GM12878 (cell line): ENCODE data around the gene ARL5C. TPM values are rescaled to one million over a fixed set of nuclear protein-coding genes. Genes with fewer than 3 reads are reported as not detected.

ENCODE experiments used
- ATAC-seq: fragments of 200-7000 bp; cut with Tn5 transposase; 3 replicates; pipeline ENCODE4 v1.9.1; 2020; ENCODE audit warnings: mild to moderate bottlenecking, moderate library complexity
- BruUV-seq: library from RNA; stranded (reverse); fragments of 400-500 nt; replicated peaks from 2 replicates; lab custom pipeline; 2021; lab: Mats Ljungman, UMichigan
- CTCF ChIA-PET: fragments of 300-600 bp; sonication (Branson Sonifier 250); formaldehyde crosslinking; extraction: SDS; loops from one replicate; lab custom pipeline; 2021; ENCODE audit warnings: inconsistent platforms; lab: Yijun Ruan, JAX
- POLR2A ChIA-PET: fragments of 350-600 bp; formaldehyde crosslinking; extraction: SDS; loops from one replicate; lab custom pipeline; 2021; ENCODE audit warnings: inconsistent platforms; lab: Charles Lee
- RAD21 ChIA-PET: fragments of 300-600 bp; sonication (Branson Sonifier 250); formaldehyde crosslinking; loops from one replicate; lab custom pipeline; 2023; ENCODE audit warnings: antibody characterized with exemption; ENCODE audit not compliant: unreplicated experiment; lab: Charles Lee
- SMC1A ChIA-PET: fragments of 300-600 bp; sonication (Branson Sonifier 250); formaldehyde crosslinking; loops from one replicate; lab custom pipeline; 2023; ENCODE audit not compliant: unreplicated experiment, uncharacterized antibody; lab: Charles Lee
- DNase-seq: peaks from one replicate; pipeline ENCODE4 v3.0.0-alpha.2; 2011; ENCODE audit warnings: low read depth, low spot score
- FAIRE-seq: peaks from 3 replicates; lab custom pipeline; 2011; peaks lifted over from hg19 to GRCh38; lab: Jason Lieb, UNC
- H2AFZ ChIP-seq: 2 replicates; pipeline ENCODE4 v1.6.0; 2011; ENCODE audit warnings: low read depth, low read length, control low read depth; ENCODE audit not compliant: control insufficient read depth
- H3K27ac ChIP-seq: 2 replicates; pipeline ENCODE4 v1.5.1; 2011; ENCODE audit warnings: control low read depth; ENCODE audit not compliant: control insufficient read depth, insufficient read depth
- H3K27me3 ChIP-seq, 2 experiments: replicated peaks in 1 of 2; 2 replicates each; pipeline versions ENCODE4 v1.6.0 to v1.6.1; 2011; ENCODE audit warnings: low read length in 1 of 2; ENCODE audit not compliant: control insufficient read depth in 2 of 2, insufficient read depth in 2 of 2
- H3K36me3 ChIP-seq, 2 experiments: 2 replicates each; pipeline ENCODE4 v1.5.1; 2011; ENCODE audit warnings: low read length in 1 of 2; ENCODE audit not compliant: control insufficient read depth in 2 of 2, insufficient read depth in 2 of 2
- H3K4me1 ChIP-seq: 2 replicates; pipeline ENCODE4 v1.6.1; 2011; ENCODE audit warnings: mild to moderate bottlenecking, low read length, moderate library complexity, mixed read lengths; ENCODE audit not compliant: control insufficient read depth, insufficient read depth
- H3K4me2 ChIP-seq: 2 replicates; pipeline ENCODE4 v1.6.0; 2011; ENCODE audit warnings: control low read depth; ENCODE audit not compliant: control insufficient read depth, insufficient read depth
- H3K4me3 ChIP-seq: fragments of 200-600 bp; sonication (generic); 2 replicates; pipeline ENCODE4 v1.5.1; 2016
- H3K79me2 ChIP-seq: 2 replicates; pipeline ENCODE4 v1.6.0; 2011; ENCODE audit warnings: low read length; ENCODE audit not compliant: control insufficient read depth, insufficient read depth
- H3K9ac ChIP-seq: 2 replicates; pipeline ENCODE4 v1.8.0; 2011; ENCODE audit warnings: low read length, control low read depth, mixed read lengths; ENCODE audit not compliant: control insufficient read depth, insufficient read depth
- H3K9me3 ChIP-seq: replicated peaks from 3 replicates; pipeline ENCODE4 v1.5.1; 2011; ENCODE audit warnings: mild to moderate bottlenecking, low read length; ENCODE audit not compliant: control insufficient read depth, insufficient read depth
- H4K20me1 ChIP-seq: 2 replicates; pipeline ENCODE4 v1.6.0; 2011; ENCODE audit not compliant: control insufficient read depth, insufficient read depth
- BCL11A ChIP-seq: IDR thresholded peaks from 2 replicates; pipeline ENCODE4 v1.6.1; 2011; ENCODE audit warnings: low read depth, low read length
- JUNB ChIP-seq: IDR thresholded peaks from 2 replicates; pipeline ENCODE4 v1.6.1; 2016; ENCODE audit warnings: antibody characterized with exemption, mild to moderate bottlenecking
- NFIC ChIP-seq: IDR thresholded peaks from 2 replicates; pipeline ENCODE4 v1.6.1; 2012; ENCODE audit warnings: low read depth, mild to moderate bottlenecking, inconsistent platforms, low read length, moderate library complexity
- PKNOX1 ChIP-seq: fragments of 450-650 bp; IDR thresholded peaks from 2 replicates; pipeline ENCODE4 v1.6.1; 2016; ENCODE audit warnings: mild to moderate bottlenecking
- PML ChIP-seq: IDR thresholded peaks from 2 replicates; pipeline ENCODE4 v1.6.1; 2012; ENCODE audit warnings: low read length, inconsistent platforms
- SMARCA5 ChIP-seq: fragments of 450-650 bp; IDR thresholded peaks from 2 replicates; pipeline ENCODE4 v1.6.1; 2017; ENCODE audit warnings: mild to moderate bottlenecking
- USF1 ChIP-seq: IDR thresholded peaks from 2 replicates; pipeline ENCODE4 v1.6.1; 2011; ENCODE audit warnings: borderline replicate concordance, low read depth, mild to moderate bottlenecking, moderate library complexity, mixed read lengths, low read length; ENCODE audit not compliant: insufficient read depth; ENCODE audit errors: extremely low read length
- ZNF384 ChIP-seq: IDR thresholded peaks from 2 replicates; pipeline ENCODE4 v1.6.1; 2012; ENCODE audit warnings: low read depth, mild to moderate bottlenecking, low read length, improper control_type of control experiment, borderline replicate concordance
- WGBS: methylation state at CpG from one replicate; pipeline ENCODE4 v1.1.6; 2016; ENCODE audit warnings: low lambda C conversion rate; ENCODE audit not compliant: insufficient replicate concordance, insufficient coverage; ENCODE audit errors: missing lambda C conversion rate; 5-methylcytosine and 5-hydroxymethylcytosine counted together
- in situ Hi-C: fragments of 300-500 bp; cut with MboI; formaldehyde crosslinking; loops from 9 replicates; pipeline ENCODE4 v1.14.3; 2018; ENCODE audit warnings: mixed read lengths
- intact Hi-C: fragments of 100-400 bp; cut with micrococcal nuclease; formaldehyde crosslinking; loops from one replicate; pipeline ENCODE4 v1.14.2; 2022; ENCODE audit not compliant: unreplicated experiment
- polyA plus RNA-seq, 11 experiments: library from polyadenylated mRNA; depleted of rRNA in 4 of 11; unstranded in 6 of 11; stranded (reverse) in 5 of 11; fragments of >200 nt; fragmentation: Nextera tagmentation in 4 of 11; fragmentation: Illumina TruSeq in 1 of 11; extraction: Ambion mirVana in 4 of 11; extraction: Trizol in 1 of 11; gene quantifications; 1 replicate in 1 of 11; 2 replicates in 10 of 11; pipeline versions ENCODE4 v1.2.1 to v1.2.3, GENCODE V29; 2011 to 2016; ENCODE audit warnings: inconsistent platforms in 2 of 11, missing spikeins in 2 of 11, low read depth in 1 of 11
- total RNA-seq, 4 experiments: library from RNA; depleted of rRNA in 3 of 4; stranded (reverse); fragments of >200 nt in 3 of 4; fragmentation: Illumina TruSeq in 1 of 4; extraction: Trizol in 1 of 4; gene quantifications; 2 replicates each; pipeline versions ENCODE4 v1.2.1 to v1.2.3, GENCODE V29; 2013 to 2021

ARL5C gene
- total and polyA plus RNA-seq, 10 of the 15 experiments (the other 5 are each of a cell fraction or from before 2014, with no cell fraction given): not detected

GRCh38 chr17:39181303-39181702 lies 15.3 kb upstream of the ARL5C start:
- BruUV-seq: no TSS peak
- CTCF ChIA-PET: interaction anchor here (1.1 to 1.5 kb wide), 3 partner anchors 17 to 63 kb away, joined by 3 read pairs; no protein-coding TSS in a partner anchor
- H4K20me1 ChIP-seq: no peaks in the 10 kb centered on the region

More at GRCh38 chr17:39181303-39181702, 15.3 kb upstream of the ARL5C start:
- Histone ChIP-seq H3K27me3 (no peaks in the 10 kb centered on the region), H3K79me2 (no peaks in the 10 kb centered on the region), H3K4me1 (no peaks in the 10 kb centered on the region), H3K4me3 (no peak overlapping the region), H3K9ac (no peak overlapping the region), H3K27ac (no peak overlapping the region), H3K9me3 (no peaks in the 10 kb centered on the region), H3K36me3 (peaks cover 5 to 9% of the 10 kb centered on the region in 2 experiments; a peak in 3 of 4 replicates), H2AFZ (no peak overlapping the region), H3K4me2 (no peak overlapping the region)
- WGBS: 99% methylated on average over 5 of the region's 5 CpGs
- ChIA-PET RAD21 (no interaction called here), POLR2A (no interaction called here), SMC1A (interaction anchor here (0.6 kb wide), 1 partner anchor 153 kb away, joined by 3 read pairs; no protein-coding TSS in a partner anchor)
- no peak for FAIRE-seq
- no peak for TF ChIP-seq ZNF384
- TF ChIP-seq JUNB: no peak
- no peak for TF ChIP-seq BCL11A
- no peak for TF ChIP-seq PML
- TF ChIP-seq USF1: no peak
- no peak for TF ChIP-seq PKNOX1
- no peak for TF ChIP-seq SMARCA5
- no peak for TF ChIP-seq NFIC
- in situ Hi-C loops: no loop called here
- ATAC-seq: no peak
- intact Hi-C loops: no loop called here
- no peak for DNase-seq
